Upper lobe of right lung (tissue), 1 donor: Measurements from ENCODE around the gene ATG4D. TPM values are rescaled to one million over a fixed set of nuclear protein-coding genes. Genes with fewer than 3 reads are reported as not detected.

Experiments used
- ATAC-seq: fragments of 200-7000 bp; cut with Tn5 transposase; one replicate; pipeline ENCODE4 v1.9.1; 2020; ENCODE audit warnings: mild to moderate bottlenecking, moderate library complexity
- DNase-seq: peaks from one replicate; pipeline ENCODE4 v3.0.0-alpha.2; 2020
- H3K27ac ChIP-seq: fragments of 200-600 bp; one replicate; pipeline ENCODE4 v1.8.0; 2022
- H3K27me3 ChIP-seq: fragments of 200-600 bp; one replicate; pipeline ENCODE4 v1.8.0; 2022; ENCODE audit warnings: mild to moderate bottlenecking
- H3K36me3 ChIP-seq: fragments of 200-600 bp; one replicate; pipeline ENCODE4 v1.8.0; 2022
- H3K4me1 ChIP-seq: fragments of 200-600 bp; one replicate; pipeline ENCODE4 v1.8.0; 2022
- H3K4me3 ChIP-seq: fragments of 200-600 bp; one replicate; pipeline ENCODE4 v1.8.0; 2022; ENCODE audit warnings: mild to moderate bottlenecking
- H3K9me3 ChIP-seq: fragments of 200-600 bp; one replicate; pipeline ENCODE4 v1.8.0; 2022
- CTCF ChIP-seq: fragments of 200-600 bp; IDR thresholded peaks from one replicate; pipeline ENCODE4 v1.8.0; 2022; ENCODE audit warnings: antibody characterized with exemption
- intact Hi-C: fragments of 100-400 bp; cut with DNase I; formaldehyde crosslinking; loops from one replicate; pipeline ENCODE4 v1.11.0; 2022
- total RNA-seq: library from RNA; stranded (reverse); fragmentation: NEBNext Ultra II Directional; extraction: Animal tissue kit (Norgen Biotek cat#: 25700); gene quantifications from one replicate; pipeline ENCODE4 v1.2.1, GENCODE V29; 2021
- donor health status: DM: no; HTN: yes; CAD: no; lungs with severe emphysema.

The ATG4D gene
- total RNA-seq, 1 donor from 2014 or later = 21.0 TPM

GRCh38 chr19:10555610-10555973 is 11.9 kb downstream of the ATG4D start:
- H3K27me3 ChIP-seq = no peaks in the 10 kb centered on the region
- intact Hi-C loops = no loop called here
- TF ChIP-seq CTCF = no peak
- no peaks in the 10 kb centered on the region for H3K9me3 ChIP-seq
- peaks cover 96% of the 10 kb centered on the region for H3K36me3 ChIP-seq
- no peak for ATAC-seq
- no peak overlapping the region for H3K27ac ChIP-seq
- no peaks in the 10 kb centered on the region for H3K4me1 ChIP-seq
- no peak overlapping the region for H3K4me3 ChIP-seq
- no peak for DNase-seq

- H3K36me3 ChIP-seq = peaks cover 88% of the 10 kb centered on the region
- H3K27ac ChIP-seq = no peak overlapping the region
- no peaks in the 10 kb centered on the region for H3K4me1 ChIP-seq
- ATAC-seq (no peak), DNase-seq (no peak)
- no peaks in the 10 kb centered on the region for H3K9me3 ChIP-seq
- no peaks in the 10 kb centered on the region for H3K27me3 ChIP-seq
- TF ChIP-seq CTCF = no peak
- intact Hi-C loops = no loop called here
- no peak overlapping the region for H3K4me3 ChIP-seq
Observed at GRCh38 chr19:10557603-10558197, 14.0 kb downstream of the ATG4D start.

DNA sequence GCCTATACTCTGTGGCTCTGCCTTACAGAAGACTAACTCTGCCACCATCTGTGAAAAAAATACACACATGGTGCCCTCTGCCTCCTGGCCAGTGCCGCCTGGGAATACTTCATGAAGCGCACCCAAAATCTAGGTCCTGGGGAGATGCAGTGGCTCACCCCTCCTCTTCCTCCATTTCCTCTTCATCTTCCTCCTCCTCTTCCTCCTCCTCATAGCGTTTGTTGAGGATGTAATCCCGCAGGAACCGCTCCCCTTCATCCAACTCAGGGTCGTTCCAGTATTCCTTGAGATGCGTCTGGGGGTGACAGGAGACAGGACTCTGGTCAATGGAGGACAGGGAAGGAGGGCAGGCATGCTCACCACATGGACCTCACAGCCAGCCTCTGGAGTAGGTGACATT is 16.4 kb downstream of the ATG4D start:
- ATAC-seq (no peak), DNase-seq (no peak)
- peaks cover 63% of the 10 kb centered on the region for H3K36me3 ChIP-seq
- intact Hi-C loops = no loop called here
- H3K27ac ChIP-seq = no peak overlapping the region
- TF ChIP-seq CTCF = no peak
- H3K4me1 ChIP-seq = peaks cover 5% of the 10 kb centered on the region
- no peaks in the 10 kb centered on the region for H3K27me3 ChIP-seq
- H3K4me3 ChIP-seq = no peak overlapping the region
- H3K9me3 ChIP-seq = no peaks in the 10 kb centered on the region

- intact Hi-C loops = no loop called here
- Histone ChIP-seq H3K36me3 (peaks cover 39% of the 10 kb centered on the region), H3K4me3 (no peak overlapping the region), H3K27ac (no peak overlapping the region), H3K27me3 (no peaks in the 10 kb centered on the region), H3K9me3 (no peaks in the 10 kb centered on the region), H3K4me1 (peaks cover 18% of the 10 kb centered on the region)
- DNase-seq = no peak
- no peak for TF ChIP-seq CTCF
- no peak for ATAC-seq
Observed at GRCh38 chr19:10562609-10563008, 18.9 kb downstream of the ATG4D start.

DNA sequence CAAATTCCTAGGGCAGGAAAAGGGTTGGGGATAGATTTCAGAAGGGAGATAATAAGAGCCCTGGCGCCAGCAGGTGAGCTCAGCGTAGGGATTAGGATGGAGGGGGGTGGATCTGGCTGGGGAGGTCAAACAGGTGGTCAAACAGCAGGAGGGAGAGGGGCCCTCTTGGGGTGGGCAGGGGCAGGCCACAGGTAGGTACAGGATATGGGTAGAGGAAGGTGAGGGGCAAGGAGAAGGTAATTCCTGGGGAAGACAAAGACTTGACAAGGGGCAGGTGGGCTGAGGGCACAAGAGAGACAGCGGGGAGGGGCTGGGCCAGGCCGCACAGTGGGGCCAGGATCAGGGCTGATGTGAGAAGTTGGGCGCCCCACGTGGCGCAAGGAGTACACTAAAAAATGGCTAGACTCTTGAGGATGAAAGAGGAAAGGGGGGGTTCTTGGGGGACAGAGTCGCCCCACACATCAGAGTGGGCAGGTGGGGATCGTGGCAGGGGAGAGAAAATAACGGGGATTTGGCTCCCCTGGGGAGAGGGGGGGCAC is 21.4 kb downstream of the ATG4D start:
- intact Hi-C loops = no loop called here
- Histone ChIP-seq H3K27ac (peak overlapping the region; percentile 87), H3K4me3 (peak overlapping the region; percentile 80), H3K9me3 (no peaks in the 10 kb centered on the region), H3K36me3 (peaks cover 16% of the 10 kb centered on the region), H3K4me1 (peaks cover 26% of the 10 kb centered on the region), H3K27me3 (no peaks in the 10 kb centered on the region)
- DNase-seq = peak; percentile 76
- no peak for TF ChIP-seq CTCF
- peak; percentile 1 for ATAC-seq
